ENCODE data around the gene SERPINA5.

GRCh38 chr14:94591073-94591472, 9.8 kb downstream of the SERPINA5 start:
- no peak for TF ChIP-seq GATA3 (IDR thresholded peaks at IDR 0.05; ENCODE audit: low read depth, low read length)
- TF ChIP-seq GATA2 (IDR thresholded peaks at IDR 0.05; ENCODE audit: low read depth, low read length), result no peak
